MCF 10A (cell line): ENCODE results near the gene ERO1A. TPM values are rescaled to one million over a fixed set of nuclear protein-coding genes. Genes with fewer than 3 reads are reported as not detected.
A peak's percentile ranks its signal among the peaks of the same experiment; 100 is the strongest.

Experiments used
- BruUV-seq: library from RNA; stranded (reverse); fragments of 400-500 nt; replicated peaks from 2 replicates; lab custom pipeline; 2021; lab: Mats Ljungman, UMichigan
- CTCF ChIA-PET: fragments of 300-600 bp; sonication (Branson Sonifier 250); formaldehyde crosslinking; extraction: SDS; loops from one replicate; lab custom pipeline; 2021; ENCODE audit warnings: antibody characterized with exemption, inconsistent platforms; lab: Yijun Ruan, JAX
- POLR2A ChIA-PET: fragments of 300-600, 350-650 bp; sonication (Branson Sonifier 250); formaldehyde crosslinking; extraction: SDS; loops from one replicate; lab custom pipeline; 2020; ENCODE audit warnings: antibody characterized with exemption, inconsistent platforms; lab: Yijun Ruan, JAX
- DNase-seq: peaks from one replicate; pipeline ENCODE4 v3.0.0-alpha.2; 2018; ENCODE audit not compliant: unreplicated experiment
- H3K27ac Mint-ChIP-seq: one replicate; pipeline ENCODE4 v1.8.0; 2022; ENCODE audit warnings: mild to moderate bottlenecking, low read depth, mixed read lengths; ENCODE audit not compliant: unreplicated experiment
- H3K27me3 Mint-ChIP-seq: one replicate; pipeline ENCODE4 v1.8.0; 2022; ENCODE audit warnings: mixed read lengths; ENCODE audit not compliant: insufficient read depth, unreplicated experiment
- H3K36me3 Mint-ChIP-seq: one replicate; pipeline ENCODE4 v1.8.0; 2022; ENCODE audit warnings: mild to moderate bottlenecking, moderate library complexity, mixed read lengths; ENCODE audit not compliant: insufficient read depth, unreplicated experiment
- H3K4me1 Mint-ChIP-seq: one replicate; pipeline ENCODE4 v1.8.0; 2022; ENCODE audit warnings: mixed read lengths; ENCODE audit not compliant: insufficient read depth, unreplicated experiment
- H3K4me3 Mint-ChIP-seq: one replicate; pipeline ENCODE4 v1.8.0; 2022; ENCODE audit warnings: mild to moderate bottlenecking, moderate library complexity, mixed read lengths; ENCODE audit not compliant: unreplicated experiment
- H3K9me3 Mint-ChIP-seq: one replicate; pipeline ENCODE4 v1.8.0; 2022; ENCODE audit warnings: mixed read lengths; ENCODE audit not compliant: unreplicated experiment
- CTCF ChIP-seq: fragments of 200-600 bp; IDR thresholded peaks from one replicate; pipeline ENCODE4 v1.8.0; 2022; ENCODE audit warnings: antibody characterized with exemption, mild to moderate bottlenecking; ENCODE audit not compliant: unreplicated experiment
- intact Hi-C: fragments of 100-400 bp; cut with micrococcal nuclease; formaldehyde crosslinking; loops from 2 replicates; pipeline ENCODE4 v1.14.1; 2022
- total RNA-seq: library from RNA; stranded (reverse); gene quantifications from 2 replicates; pipeline ENCODE4 v1.2.3, GENCODE V29; 2022

Gene ERO1A
- total RNA-seq, 1 experiment from 2014 or later, result 52.0 TPM

DNA sequence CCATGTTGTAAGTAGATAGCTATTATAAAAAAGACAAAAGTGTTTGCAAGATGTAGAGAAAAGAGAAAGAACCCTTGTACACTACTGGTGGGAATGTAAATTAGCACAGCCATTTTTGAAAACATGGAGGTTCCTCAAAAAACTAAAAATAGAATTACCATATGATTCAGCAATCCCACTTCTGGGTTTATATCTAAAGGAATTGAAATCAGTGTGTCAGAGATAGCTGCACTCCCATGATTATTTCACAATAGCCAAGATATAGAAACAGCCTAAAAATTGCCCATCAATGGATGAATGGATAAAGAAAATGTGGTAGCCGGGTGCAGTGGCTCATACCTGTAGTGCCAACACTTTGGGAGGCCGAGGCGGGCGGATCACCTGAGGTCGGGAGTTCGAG lies 20.8 kb upstream of the ERO1A start:
- Mint-ChIP-seq H3K27ac (no peak overlapping the region), H3K4me3 (no peak overlapping the region), H3K36me3 (peaks cover 99% of the 10 kb centered on the region), H3K9me3 (no peaks in the 10 kb centered on the region), H3K27me3 (no peaks in the 10 kb centered on the region), H3K4me1 (no peaks in the 10 kb centered on the region)
- no peak for TF ChIP-seq CTCF
- BruUV-seq, result no TSS peak
- ChIA-PET POLR2A (interaction anchor here (0.8 to 3.0 kb wide), 3 partner anchors 9 to 15 kb away, joined by 3 to 13 read pairs (median 4); partner anchors contain the start of gene STYX), CTCF (interaction anchor here (0.6 kb wide), 1 partner anchor 245 kb away, joined by 3 read pairs; no protein-coding TSS in a partner anchor)
- no peak for DNase-seq
- intact Hi-C loops, result no loop called here

GRCh38 chr14:52711666-52712065 lies 16.3 kb upstream of the ERO1A start:
- intact Hi-C loops, result no loop called here
- no peak for TF ChIP-seq CTCF
- Mint-ChIP-seq H3K36me3 (peaks cover 81% of the 10 kb centered on the region), H3K27ac (peak overlapping the region; percentile 23), H3K9me3 (no peaks in the 10 kb centered on the region), H3K27me3 (no peaks in the 10 kb centered on the region), H3K4me3 (no peak overlapping the region), H3K4me1 (peaks cover 7% of the 10 kb centered on the region)
- DNase-seq, result no peak
- CTCF ChIA-PET, result interaction anchor here (0.6 to 2.6 kb wide), 3 partner anchors 11 to 88 kb away, joined by 3 to 10 read pairs (median 5); no protein-coding TSS in a partner anchor
- POLR2A ChIA-PET, result interaction anchor here (0.5 to 6.3 kb wide), 8 partner anchors 8 to 159 kb away, joined by 3 to 73 read pairs (median 7); partner anchors contain the start of genes ERO1A, GPR137C, STYX and TXNDC16
- BruUV-seq, result no TSS peak

DNA sequence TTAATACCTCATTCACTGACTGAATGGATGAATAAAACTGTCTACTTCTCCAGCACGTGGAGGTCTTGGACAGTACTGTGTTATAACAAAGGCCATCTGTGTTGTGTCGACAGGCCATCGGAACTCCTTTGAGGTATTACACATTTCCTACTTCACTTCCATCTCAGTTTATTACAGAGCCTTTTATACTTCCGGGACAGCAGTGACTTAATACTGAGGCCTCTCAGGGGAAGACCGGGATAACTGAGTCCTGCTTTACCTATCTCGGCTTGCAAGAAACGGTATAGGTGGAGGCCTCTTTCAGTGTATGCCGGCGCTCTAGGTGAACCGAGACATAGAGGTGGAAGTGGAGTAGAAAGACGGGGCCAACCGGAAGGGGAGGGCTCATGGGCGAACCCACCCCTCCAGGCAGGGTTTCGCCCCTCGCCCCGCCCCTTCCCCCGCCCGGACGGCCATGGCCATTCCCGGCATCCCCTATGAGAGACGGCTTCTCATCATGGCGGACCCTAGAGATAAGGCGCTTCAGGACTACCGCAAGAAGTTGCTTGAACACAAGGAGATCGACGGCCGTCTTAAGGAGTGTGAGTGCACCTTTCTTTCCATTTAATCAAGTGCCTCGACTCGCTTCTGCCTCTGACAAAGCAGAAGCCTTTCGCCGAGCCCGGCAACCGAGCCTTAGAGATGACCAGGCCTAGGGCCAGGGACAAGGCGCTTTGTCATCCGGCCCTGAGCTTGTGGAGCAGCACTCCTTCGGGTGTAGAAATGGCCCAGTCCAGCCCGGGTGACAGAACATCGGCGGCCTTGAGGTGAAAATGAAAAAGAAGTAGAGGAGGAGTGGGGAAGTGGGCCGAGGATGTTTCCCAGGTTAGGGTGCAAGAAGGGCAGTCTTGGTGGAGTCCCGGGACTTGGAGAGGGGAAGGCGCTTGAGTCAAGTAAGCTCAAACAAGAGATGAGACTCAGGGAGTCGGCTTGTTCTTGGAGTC lies 11.7 kb upstream of the ERO1A start, which contains the start of gene PSMC6:
PSMC6 (plus strand) TSS at position 477 of the 983 bp plus-strand sequence; CDS start at position 497, 20 bp downstream.
- Mint-ChIP-seq H3K36me3 (peaks cover 41% of the 10 kb centered on the region), H3K4me3 (peak within 1 kb of the TSS; percentile 98), H3K27me3 (no peaks in the 10 kb centered on the region), H3K27ac (peak within 1 kb of the TSS; percentile 99), H3K9me3 (no peaks in the 10 kb centered on the region), H3K4me1 (peaks cover 22% of the 10 kb centered on the region)
- TF ChIP-seq CTCF, result no peak
- ChIA-PET POLR2A (interaction anchor here (0.5 to 6.3 kb wide), 22 partner anchors 9 to 1467 kb away, joined by 3 to 73 read pairs (median 4); partner anchors contain the start of genes ERO1A, GPR137C, STYX and TMX1), CTCF (interaction anchor here (0.7 kb wide), 1 partner anchor 201 kb away, joined by 3 read pairs; no protein-coding TSS in a partner anchor)
- DNase-seq, result peak; percentile 95
- BruUV-seq, result TSS peak; percentile 37
- intact Hi-C loops, result no loop called here

DNA sequence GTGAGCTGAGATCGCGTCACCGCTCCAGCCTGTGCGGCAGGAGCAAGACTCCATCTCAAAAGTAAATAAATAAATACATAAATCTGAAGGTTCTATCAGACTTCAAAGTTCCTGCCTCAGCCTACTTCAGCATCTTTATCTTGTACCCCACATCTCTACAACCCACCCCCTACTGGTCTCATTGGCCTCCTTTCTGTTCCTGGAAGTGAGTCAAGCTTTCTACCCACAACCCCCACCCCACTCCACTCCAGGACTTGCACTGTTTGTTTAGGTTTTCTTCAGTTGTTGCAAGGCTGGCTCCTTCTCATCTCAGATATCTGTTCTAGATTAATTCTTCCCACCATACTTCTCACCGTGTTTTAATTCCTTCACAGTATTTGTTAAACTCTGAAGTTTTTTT lies 10.9 kb upstream of the ERO1A start:
- H3K4me3 Mint-ChIP-seq, result peak overlapping the region; percentile 98
- H3K27ac Mint-ChIP-seq, result peak overlapping the region; percentile 99
- H3K4me1 Mint-ChIP-seq, result peaks cover 25% of the 10 kb centered on the region
- BruUV-seq, result TSS peak; percentile 97
- DNase-seq, result peak; percentile 16
- no peak for TF ChIP-seq CTCF
- intact Hi-C loops, result no loop called here
- H3K9me3 Mint-ChIP-seq, result no peaks in the 10 kb centered on the region
- ChIA-PET CTCF (no interaction called here), POLR2A (interaction anchor here (0.6 to 3.7 kb wide), 7 partner anchors 11 to 245 kb away, joined by 3 to 68 read pairs (median 3); partner anchors contain the start of genes ERO1A and STYX)
- no peaks in the 10 kb centered on the region for H3K27me3 Mint-ChIP-seq
- H3K36me3 Mint-ChIP-seq, result peaks cover 33% of the 10 kb centered on the region
